Amygdala (tissue), 56 donors: ENCODE data around the gene ZBTB49.

Experiments
- DNase-seq, 56 donors: peaks; one replicate each; lab custom pipeline; 2025; lab: John Stamatoyannopoulos, UW

The ZBTB49 gene

GRCh38 chr4:4281787-4282186 is 8.3 kb upstream of the ZBTB49 start:
- no peak for DNase-seq

- DNase-seq: no peak
Measured at GRCh38 chr4:4284827-4285618, 5.0 kb upstream of the ZBTB49 start.

GRCh38 chr4:4288098-4288497 is 2.0 kb upstream of the ZBTB49 start:
- DNase-seq: no peak

GRCh38 chr4:4289055-4289454 is 996 bp upstream of the ZBTB49 start:
- DNase-seq: no peak

- DNase-seq: no peak
Measured at GRCh38 chr4:4289597-4289940, 482 bp upstream of the ZBTB49 start.

GRCh38 chr4:4293279-4293678 is 3.2 kb downstream of the ZBTB49 start:
- no peak for DNase-seq

GRCh38 chr4:4296283-4296846 is 6.3 kb downstream of the ZBTB49 start:
- DNase-seq: no peak

- DNase-seq: no peak
Measured at GRCh38 chr4:4299006-4299405, 9.0 kb downstream of the ZBTB49 start.

GRCh38 chr4:4302001-4302400 is 11.9 kb downstream of the ZBTB49 start:
- no peak for DNase-seq

GRCh38 chr4:4302416-4302815 is 12.4 kb downstream of the ZBTB49 start:
- no peak for DNase-seq

GRCh38 chr4:4306920-4307319 is 16.9 kb downstream of the ZBTB49 start:
- no peak for DNase-seq

GRCh38 chr4:4308800-4309441 is 18.9 kb downstream of the ZBTB49 start:
- no peak for DNase-seq

- DNase-seq: no peak
Measured at GRCh38 chr4:4311193-4311592, 21.1 kb downstream of the ZBTB49 start.

- no peak for DNase-seq
Measured at GRCh38 chr4:4315461-4316149, 25.6 kb downstream of the ZBTB49 start.

- DNase-seq: no peak
Measured at GRCh38 chr4:4316150-4316495, 26.1 kb downstream of the ZBTB49 start.

GRCh38 chr4:4317496-4318232 is 27.6 kb downstream of the ZBTB49 start:
- no peak for DNase-seq

GRCh38 chr4:4320528-4320927 is 30.5 kb downstream of the ZBTB49 start:
- no peak for DNase-seq

- DNase-seq: peak in 13 of 56 donors; percentile 5 to 38 (median 11)
Measured at GRCh38 chr4:4320951-4321714, 31.1 kb downstream of the ZBTB49 start.

GRCh38 chr4:4321951-4322688 is 32.1 kb downstream of the ZBTB49 start:
- no peak for DNase-seq
